HG03432 (cell line): ENCODE data around the gene PAX5.

Experiments used
- ATAC-seq: cut with Tn5 transposase; IDR thresholded peaks from one replicate; pipeline ENCODE4 v1.9.1; 2021; ENCODE audit warnings: mild to moderate bottlenecking, moderate library complexity; ENCODE audit not compliant: unreplicated experiment

The PAX5 gene

DNA sequence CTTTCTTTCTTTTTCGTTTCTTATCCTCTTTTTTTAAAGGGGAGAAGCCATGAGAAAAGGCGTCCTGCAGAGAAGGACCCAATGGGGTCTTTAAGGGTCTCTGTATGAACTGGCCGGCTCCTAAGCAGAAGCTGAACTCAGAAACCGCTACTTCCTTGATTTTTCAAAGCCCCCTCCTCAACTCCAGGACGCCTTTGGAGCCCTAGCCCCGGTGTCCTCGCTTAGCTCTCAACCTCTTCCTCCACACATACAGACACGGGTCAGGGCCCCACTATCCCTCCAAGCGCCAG is 8.3 kb downstream of the PAX5 start:
- no peak for ATAC-seq

GRCh38 chr9:37025071-37025822 is 8.8 kb downstream of the PAX5 start:
- ATAC-seq, result no peak

DNA sequence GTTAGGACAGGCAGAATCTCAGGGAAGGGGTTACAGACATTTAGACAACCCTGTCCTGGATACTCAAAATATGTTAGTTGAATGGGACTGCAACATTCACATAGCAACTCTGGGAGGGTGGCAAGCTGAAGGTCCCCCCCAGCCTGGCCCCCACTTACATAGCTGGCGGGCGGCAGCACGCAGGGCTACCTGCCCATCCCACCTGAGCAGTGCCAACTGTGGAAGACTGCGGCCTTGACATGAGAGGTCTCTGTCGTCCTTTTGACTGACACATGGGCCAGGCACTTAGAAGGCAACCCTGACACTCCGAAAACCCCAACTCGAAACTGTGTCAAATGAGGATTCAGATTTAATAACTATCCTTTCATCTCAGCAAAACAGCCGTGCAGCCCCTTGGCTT is 16.5 kb downstream of the PAX5 start:
- ATAC-seq, result no peak

GRCh38 chr9:37011530-37011929 is 22.5 kb downstream of the PAX5 start:
- peak; percentile 37 for ATAC-seq

DNA sequence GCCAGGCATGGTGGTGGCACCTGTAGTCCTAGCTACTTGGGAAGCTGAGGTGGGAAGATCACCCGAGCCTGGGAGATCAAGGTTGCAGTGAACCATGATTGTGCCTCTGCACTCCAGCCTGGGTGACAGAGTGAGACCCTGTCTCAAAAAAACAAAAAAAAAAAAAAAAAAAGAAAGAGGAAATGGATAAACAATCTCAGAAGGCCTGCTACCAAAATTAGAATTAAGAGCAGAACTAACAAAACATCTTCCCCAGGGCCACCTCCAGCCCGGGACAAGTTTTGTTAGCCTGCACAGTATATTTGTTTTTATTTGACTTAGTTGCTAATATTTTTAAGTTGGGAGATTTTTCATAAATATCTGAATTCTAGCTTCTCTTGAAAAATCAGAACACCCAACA is 23.1 kb downstream of the PAX5 start:
- no peak for ATAC-seq

GRCh38 chr9:37010180-37010579 is 23.9 kb downstream of the PAX5 start:
- peak; percentile 51 for ATAC-seq

GRCh38 chr9:37007295-37007694 is 26.8 kb downstream of the PAX5 start:
- ATAC-seq, result no peak

DNA sequence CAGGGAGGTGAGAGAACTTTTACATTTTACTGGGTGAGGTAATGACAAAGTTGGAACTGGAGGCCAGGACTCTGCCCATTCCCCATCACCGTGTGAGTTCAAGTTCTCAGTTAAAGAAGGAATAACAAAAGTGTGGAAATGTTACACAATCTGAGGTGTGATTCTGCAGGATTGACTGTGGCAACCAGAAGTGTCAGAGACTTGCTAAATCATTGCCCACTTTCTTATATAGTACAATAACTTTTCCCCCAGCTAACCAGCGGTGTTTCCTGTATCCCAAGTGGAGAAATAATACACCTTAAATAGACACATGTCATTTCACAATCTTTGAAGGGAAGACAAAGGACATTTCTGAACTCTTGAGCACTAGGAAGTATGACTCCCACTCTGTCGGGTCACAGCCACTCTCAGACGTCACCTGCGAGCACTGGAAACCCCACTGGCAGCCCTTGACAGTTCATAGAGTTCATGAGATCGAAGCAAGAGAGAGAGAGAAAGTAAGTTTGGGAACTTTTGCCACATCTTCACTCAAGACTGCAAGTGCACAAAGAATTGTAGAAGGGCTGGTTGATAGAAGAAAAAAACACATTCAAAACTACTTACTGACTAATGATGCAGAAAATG is 28.4 kb downstream of the PAX5 start:
- no peak for ATAC-seq

DNA sequence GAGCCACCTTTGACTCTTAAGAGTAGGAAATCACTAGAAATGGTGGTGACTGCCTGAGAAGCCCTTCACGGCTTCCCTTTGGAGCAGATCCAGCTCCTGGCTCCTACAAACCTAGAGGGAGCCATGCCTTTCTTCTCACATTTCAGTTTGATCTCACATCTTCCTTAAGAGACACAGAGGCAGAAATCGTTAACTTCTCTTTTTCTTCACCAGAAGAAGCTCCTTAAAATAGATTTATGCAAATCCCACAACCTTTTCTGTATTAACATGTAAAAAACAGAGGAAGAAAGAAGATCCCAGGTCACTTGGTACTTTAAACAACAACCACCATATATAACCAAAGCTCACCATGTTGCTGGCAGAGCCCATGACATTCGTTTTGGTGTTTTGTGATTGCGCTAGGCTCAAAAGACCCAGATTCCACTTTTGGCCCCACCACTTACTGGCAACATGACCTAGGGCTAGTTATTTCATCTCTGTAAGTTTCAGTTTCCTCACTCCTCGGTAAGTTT is 29.6 kb downstream of the PAX5 start:
- peak; percentile 43 for ATAC-seq

DNA sequence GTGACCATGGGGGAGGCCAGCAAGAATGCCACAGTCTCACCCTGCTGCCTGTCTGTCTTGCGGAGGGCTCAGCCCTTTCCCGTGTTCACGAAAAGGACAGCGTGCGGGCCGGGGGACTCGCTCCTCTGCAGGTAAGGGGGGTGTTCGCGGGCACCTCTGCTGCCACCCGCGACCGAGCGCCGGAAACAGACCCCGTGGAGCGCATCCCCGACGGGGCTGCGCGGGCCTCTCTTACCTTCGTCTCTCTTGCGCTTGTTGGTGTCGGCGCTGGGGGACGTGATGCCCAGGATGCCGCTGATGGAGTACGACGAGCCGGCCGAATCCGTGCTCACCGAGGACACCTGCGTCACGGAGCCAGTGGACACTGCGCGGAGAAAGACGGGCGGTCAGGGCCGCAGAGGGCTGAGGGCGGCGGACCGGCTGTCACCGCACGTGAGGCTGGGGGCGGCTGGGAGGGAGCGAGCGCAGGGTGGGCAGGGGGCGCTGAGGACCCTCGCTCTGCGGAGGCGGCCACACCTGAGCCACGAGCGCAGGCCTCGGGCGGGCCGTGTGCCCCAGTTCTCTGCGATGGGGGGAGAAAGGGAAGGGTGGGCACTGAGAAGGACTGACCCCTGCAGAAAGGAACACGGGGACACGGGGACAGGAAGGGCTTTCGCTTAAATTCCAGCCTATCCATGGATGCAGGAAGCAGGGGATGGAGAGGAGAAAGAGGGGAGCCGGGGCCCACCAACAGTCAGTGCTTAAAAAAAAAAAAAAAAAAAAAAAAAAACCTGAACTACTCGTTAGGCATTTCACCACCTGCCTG is 31.5 kb downstream of the PAX5 start:
- no peak for ATAC-seq

DNA sequence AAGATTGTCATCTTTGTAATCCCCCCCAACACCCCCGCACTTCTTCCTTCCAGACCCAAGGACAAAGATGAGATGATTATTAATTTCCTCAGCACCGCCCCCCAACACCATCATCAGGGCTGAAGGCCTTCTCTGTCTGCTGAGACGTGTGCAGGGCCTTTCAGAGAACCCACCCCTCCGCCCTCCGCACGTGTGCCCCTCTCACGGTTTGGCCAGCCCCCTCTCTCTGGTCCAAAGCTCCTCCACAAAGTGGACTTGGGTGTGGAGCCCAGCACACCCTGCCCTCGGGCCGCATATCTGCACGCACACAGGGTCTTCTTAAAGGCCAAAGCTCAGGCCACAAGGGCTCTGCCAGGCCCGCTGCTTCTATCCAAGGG is 32.0 kb downstream of the PAX5 start:
- ATAC-seq, result no peak

GRCh38 chr9:37001459-37001858 is 32.6 kb downstream of the PAX5 start:
- no peak for ATAC-seq

- no peak for ATAC-seq
Observed at GRCh38 chr9:36999728-37000333, 34.2 kb downstream of the PAX5 start.

- ATAC-seq, result no peak
Observed at GRCh38 chr9:36997414-36997813, 36.7 kb downstream of the PAX5 start.

- ATAC-seq, result no peak
Observed at GRCh38 chr9:36996706-36997086, 37.4 kb downstream of the PAX5 start.

GRCh38 chr9:36995927-36996705 is 38.0 kb downstream of the PAX5 start:
- ATAC-seq, result peak; percentile 38

DNA sequence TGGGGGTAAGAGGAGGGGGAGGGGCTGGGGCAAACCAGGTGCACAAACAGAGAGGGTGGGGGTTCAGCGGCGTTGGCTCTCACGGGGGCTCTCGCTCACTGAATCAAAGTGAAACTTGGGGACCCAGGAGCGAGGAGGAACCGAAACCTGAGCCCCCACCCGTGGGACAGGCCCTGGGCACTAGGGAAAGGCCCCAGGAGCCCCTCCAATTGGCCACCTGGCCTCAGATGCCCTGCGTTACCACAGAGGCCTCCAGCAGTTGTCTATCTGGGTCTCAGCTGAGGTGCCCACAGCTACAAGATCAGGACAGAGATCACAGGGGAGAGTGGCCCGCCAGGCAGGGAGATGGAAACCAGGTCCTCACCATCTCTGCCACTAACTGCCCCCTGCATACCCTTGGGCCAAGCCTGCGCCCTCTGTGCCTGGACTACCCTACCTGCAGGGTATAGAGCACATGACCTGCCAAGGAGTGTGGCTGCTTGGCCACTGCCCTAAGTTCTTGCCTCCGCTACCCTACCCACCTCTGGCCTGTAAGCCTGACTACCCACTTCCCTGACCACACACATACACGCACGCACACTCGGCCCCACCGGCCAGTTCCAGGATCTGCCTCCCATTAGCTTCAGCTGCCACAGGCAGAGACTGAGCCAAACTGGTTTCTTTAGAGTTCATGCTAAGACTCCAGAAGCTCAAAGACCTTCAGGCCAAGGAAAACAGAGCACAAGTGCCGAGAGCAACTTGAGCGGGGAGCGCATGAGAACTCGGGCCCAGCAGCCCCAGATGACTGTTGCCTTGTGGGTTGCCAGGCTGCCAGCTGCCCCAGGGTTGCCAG is 39.9 kb downstream of the PAX5 start:
- ATAC-seq, result peak; percentile 70

DNA sequence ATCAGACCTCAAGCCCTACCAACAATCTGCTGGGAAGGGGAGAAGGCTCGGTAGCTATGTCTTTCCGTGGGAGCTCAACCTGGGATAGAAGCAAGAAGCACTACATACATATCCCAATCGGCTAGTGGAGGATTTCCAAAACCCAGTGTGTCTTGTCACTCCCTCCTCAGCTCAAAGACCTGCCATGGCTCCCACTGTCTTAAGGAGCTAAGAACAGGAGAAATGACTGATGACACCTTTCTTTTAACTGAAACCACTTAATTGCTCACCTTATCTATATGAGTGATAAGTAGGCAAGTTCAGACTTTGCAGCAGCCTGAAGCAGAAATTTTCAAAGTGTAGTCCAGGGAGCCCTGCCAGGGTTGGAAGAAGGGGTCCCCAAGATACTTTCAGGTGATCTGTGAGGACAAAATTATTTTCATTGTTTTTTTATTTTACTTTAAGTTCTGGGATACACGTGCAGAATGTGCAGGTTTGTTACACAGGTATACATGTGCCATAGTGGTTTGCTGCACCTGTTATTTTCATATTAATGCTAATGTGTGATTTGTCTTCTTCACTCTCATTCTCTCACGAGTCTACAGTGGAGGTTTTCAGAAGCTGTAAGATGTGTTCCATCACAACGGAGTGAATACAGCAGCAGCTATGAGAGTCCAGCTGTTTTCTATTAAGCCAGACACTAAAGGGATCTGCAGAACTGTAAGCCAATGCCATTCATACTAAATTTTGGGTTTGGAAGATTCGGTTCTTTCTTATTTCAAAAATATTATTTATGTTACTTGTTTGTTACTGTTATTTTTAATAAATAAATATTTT is 41.4 kb downstream of the PAX5 start:
- no peak for ATAC-seq

DNA sequence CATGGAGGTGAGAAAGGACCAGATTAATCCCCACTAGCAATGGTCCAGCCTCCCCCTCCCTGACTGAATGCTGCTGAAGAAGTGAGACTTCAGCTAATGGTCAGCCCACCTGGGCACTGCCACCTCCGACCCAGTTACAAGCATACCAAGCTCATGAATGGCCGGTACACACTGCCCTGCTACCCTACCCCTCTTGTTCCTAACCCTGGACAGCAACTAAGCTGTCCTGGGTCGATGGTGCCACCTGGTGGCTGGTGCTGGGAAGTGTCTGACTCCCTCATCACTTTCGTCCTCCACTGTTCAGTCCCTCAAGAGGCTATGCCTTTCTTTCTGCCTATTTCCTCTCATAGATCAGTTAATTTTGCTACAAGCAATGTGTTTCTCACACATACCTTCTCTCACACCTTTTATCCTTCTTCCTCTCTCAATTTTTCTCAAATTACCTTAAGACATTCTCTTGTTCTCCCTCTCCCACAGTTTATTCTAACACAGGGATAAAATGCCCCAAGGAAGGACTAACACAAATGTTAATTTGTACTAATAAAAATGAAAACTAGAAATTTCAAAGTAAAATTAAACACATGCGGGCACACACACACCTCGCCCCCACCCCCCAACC is 42.4 kb downstream of the PAX5 start:
- ATAC-seq, result no peak
